Right lobe of liver (tissue), 6 donors: ENCODE results near the gene SYNGR2. TPM values are rescaled to one million over a fixed set of nuclear protein-coding genes. Genes with fewer than 3 reads are reported as not detected.

Experiments used
- ATAC-seq, 4 donors: fragments of 200-7000 bp; cut with Tn5 transposase; one replicate each; pipeline ENCODE4 v1.9.1; 2020; ENCODE audit warnings: mild to moderate bottlenecking in 4 of 4, moderate library complexity in 4 of 4
- DNase-seq, 3 donors: peaks; one replicate each; pipeline ENCODE4 v3.0.0-alpha.2; 2020
- H3K27ac ChIP-seq, 3 donors: fragments of 200-600 bp; one replicate each; pipeline ENCODE4 v1.8.0; 2022
- H3K27me3 ChIP-seq, 2 donors: fragments of 200-600 bp; one replicate each; pipeline ENCODE4 v1.8.0; 2022
- H3K36me3 ChIP-seq, 4 donors: fragments of 200-600 bp; sonication (generic) in 1 of 4; one replicate each; pipeline versions ENCODE4 v1.5.1 to v1.8.0; 2017 to 2022; ENCODE audit warnings: control low read depth in 1 of 4
- H3K4me1 ChIP-seq, 4 donors: fragments of 200-600 bp; sonication (generic) in 1 of 4; one replicate each; pipeline versions ENCODE4 v1.5.1 to v1.8.0; 2017 to 2022; ENCODE audit warnings: control low read depth in 1 of 4
- H3K4me3 ChIP-seq, 3 donors: fragments of 200-600 bp; one replicate each; pipeline ENCODE4 v1.8.0; 2022
- H3K9me3 ChIP-seq, 4 donors: fragments of 200-600 bp; sonication (generic) in 1 of 4; one replicate each; pipeline versions ENCODE4 v1.5.1 to v1.8.0; 2017 to 2022; ENCODE audit warnings: control low read depth in 1 of 4
- CTCF ChIP-seq, 4 donors: fragments of 200-600 bp in 3 of 4; fragments of 450-650 bp in 1 of 4; IDR thresholded peaks; one replicate each; pipeline versions ENCODE4 v1.5.1 to v1.8.0; 2016 to 2022; ENCODE audit warnings: antibody characterized with exemption in 4 of 4, mild to moderate bottlenecking in 2 of 4
- POLR2A ChIP-seq: fragments of 450-650 bp; IDR thresholded peaks from one replicate; pipeline ENCODE4 v1.6.1; 2017; ENCODE audit warnings: antibody characterized with exemption, mild to moderate bottlenecking
- WGBS: methylation state at CpG from one replicate; pipeline ENCODE4 v1.1.6; 2018; ENCODE audit warnings: low coverage, low lambda C conversion rate; ENCODE audit not compliant: insufficient coverage; ENCODE audit errors: missing lambda C conversion rate; 5-methylcytosine and 5-hydroxymethylcytosine counted together
- intact Hi-C, 2 donors: fragments of 100-400 bp; cut with DNase I; formaldehyde crosslinking; loops; one replicate each; pipeline versions ENCODE4 v1.11.2 to v1.14.1; 2022
- total RNA-seq, 6 experiments: library from RNA; depleted of rRNA in 2 of 6; stranded (reverse); fragments of >200 nt in 2 of 6; fragmentation: NEBNext Ultra II Directional in 3 of 6; extraction: Animal tissue kit (Norgen Biotek cat#: 25700) in 3 of 6; gene quantifications; one replicate each; pipeline versions ENCODE4 v1.1.0 to v1.2.4, GENCODE V29; 2016 to 2023
- donor health status: DM: no; HTN: yes; CAD: no.
- donor health status: DM: no; HTN: no; CAD: no.
- donor health status: DM: no; HTN: no; CAD: no.
- donor health status: DM: no; HTN: yes; CAD: no.
- donor health status: DM: no; HTN: yes; CAD: no.

SYNGR2 gene
- total RNA-seq, 6 experiments from 2014 or later, result 43.3 to 55.8 (median 50.4) TPM

DNA sequence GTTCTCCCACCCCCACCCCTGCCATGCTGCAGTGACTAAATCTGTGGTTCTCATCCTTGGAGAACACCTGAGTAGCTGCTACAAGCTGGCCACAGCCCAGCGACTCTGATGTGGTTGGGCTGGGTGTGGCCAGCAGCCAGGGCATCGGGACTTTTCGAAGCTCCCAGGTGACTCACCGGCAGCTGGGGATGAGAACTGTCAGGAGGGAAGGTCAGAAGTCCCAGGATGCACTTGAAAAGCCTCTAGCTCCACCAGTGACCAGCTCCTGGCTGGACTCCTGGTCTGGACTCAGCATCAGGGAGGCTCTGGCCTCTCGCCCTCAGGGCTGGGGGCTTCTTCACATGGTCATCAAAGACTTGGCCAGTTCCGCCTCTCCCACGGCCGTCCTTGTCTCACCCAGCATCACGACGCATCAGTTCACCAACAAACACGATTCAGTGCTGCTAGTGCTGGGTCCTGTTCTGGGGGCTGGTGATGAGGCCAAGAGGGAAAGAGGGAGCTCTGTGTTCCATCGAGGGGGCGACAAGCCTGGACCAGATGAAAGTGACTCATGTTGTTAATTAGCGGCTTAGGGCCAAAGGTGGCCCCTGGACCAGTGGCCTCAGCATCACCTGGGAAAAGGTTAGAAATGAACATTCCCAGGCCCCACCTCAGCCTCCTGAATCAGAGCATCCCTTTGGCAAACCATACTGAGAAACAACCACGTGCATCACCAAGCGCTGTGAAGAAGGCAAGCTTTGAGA, 26.1 kb upstream of the SYNGR2 start:
- no peaks in the 10 kb centered on the region for H3K36me3 ChIP-seq
- TF ChIP-seq CTCF (IDR thresholded peaks at IDR 0.05) (no peak), POLR2A (no peak)
- H3K9me3 ChIP-seq, result no peaks in the 10 kb centered on the region
- H3K27me3 ChIP-seq, result no peaks in the 10 kb centered on the region
- no peak overlapping the region for H3K4me3 ChIP-seq
- no peak for ATAC-seq
- intact Hi-C loops, result no loop called here
- H3K27ac ChIP-seq, result peak overlapping the region in 1 of 3 donors; percentile 64
- peaks cover 0 to 29% (median 5%) of the 10 kb centered on the region in 4 donors for H3K4me1 ChIP-seq
- DNase-seq, result peak in 2 of 3 donors; percentile 43 to 48
- WGBS, result 56% methylated on average over 6 of the region's 16 CpGs

- ATAC-seq, result no peak
- peak overlapping the region in 2 of 3 donors; percentile 53 to 65 for H3K27ac ChIP-seq
Observed at GRCh38 chr17:78143214-78144146, 24.9 kb upstream of the SYNGR2 start.

GRCh38 chr17:78144147-78144719, 24.1 kb upstream of the SYNGR2 start:
- Histone ChIP-seq H3K27me3 (no peaks in the 10 kb centered on the region), H3K36me3 (no peaks in the 10 kb centered on the region), H3K27ac (peak overlapping the region in 2 of 3 donors; percentile 53 to 65), H3K4me3 (no peak overlapping the region), H3K9me3 (no peaks in the 10 kb centered on the region), H3K4me1 (peaks cover 0 to 28% (median 4%) of the 10 kb centered on the region in 4 donors)
- intact Hi-C loops, result no loop called here
- DNase-seq (peak; percentile 85 to 87 (median 85)), ATAC-seq (peak; percentile 58 to 77 (median 64))
- WGBS, result 32% methylated on average over 8 of the region's 11 CpGs
- TF ChIP-seq POLR2A (no peak), CTCF (IDR thresholded peaks at IDR 0.05) (peak in 2 of 4 donors; percentile 6 to 7)

More at GRCh38 chr17:78143214-78144146, 24.9 kb upstream of the SYNGR2 start:
- Histone ChIP-seq H3K4me3 (no peak overlapping the region), H3K9me3 (no peaks in the 10 kb centered on the region), H3K36me3 (no peaks in the 10 kb centered on the region), H3K27me3 (no peaks in the 10 kb centered on the region), H3K4me1 (peaks cover 0 to 28% (median 4%) of the 10 kb centered on the region in 4 donors)
- peak in 1 of 3 donors; percentile 45 for DNase-seq
- WGBS, result 90% methylated on average over 10 of the region's 21 CpGs
- intact Hi-C loops, result no loop called here
- no peak for TF ChIP-seq POLR2A
- no peak for TF ChIP-seq CTCF (IDR thresholded peaks at IDR 0.05)
